ENCODE measurements around the gene ARHGAP29. TPM values are rescaled to one million over a fixed set of nuclear protein-coding genes. Genes with fewer than 3 reads are reported as not detected.

ARHGAP29 gene
- polyA plus RNA-seq, 1 experiment = 30.4 TPM

GRCh38 chr1:94272388-94272787, 35.0 kb upstream of the ARHGAP29 start:
- TF ChIP-seq CTCF (IDR thresholded peaks at IDR 0.05; ENCODE audit: low read depth, low read length) = no peak
- Histone ChIP-seq H3K9me3 (ENCODE audit: control insufficient read depth, insufficient read depth, low read length) (no peaks in the 10 kb centered on the region), H3K27ac (ENCODE audit: low read depth, low read length) (no peak overlapping the region), H3K4me3 (ENCODE audit: low read depth, low read length) (no peak overlapping the region), H3K27me3 (ENCODE audit: control insufficient read depth, insufficient read depth, low read length) (no peaks in the 10 kb centered on the region)
- POLR2A ChIA-PET = no interaction called here
- CTCF ChIA-PET = interaction anchor here (1.2 to 1.7 kb wide), 2 partner anchors 64 to 210 kb away, joined by 4 read pairs; no protein-coding TSS in a partner anchor
- DNase-seq (ENCODE audit: low read depth, low spot score) = no peak

- no peak for DNase-seq (ENCODE audit: low read depth, low spot score)
- Histone ChIP-seq H3K27me3 (ENCODE audit: control insufficient read depth, insufficient read depth, low read length) (no peaks in the 10 kb centered on the region), H3K9me3 (ENCODE audit: control insufficient read depth, insufficient read depth, low read length) (no peaks in the 10 kb centered on the region), H3K27ac (ENCODE audit: low read depth, low read length) (no peak overlapping the region), H3K4me3 (ENCODE audit: low read depth, low read length) (no peak overlapping the region)
- TF ChIP-seq CTCF (IDR thresholded peaks at IDR 0.05; ENCODE audit: low read depth, low read length) = no peak
- ChIA-PET POLR2A (no interaction called here), CTCF (no interaction called here)
These were observed 34.0 kb upstream of the ARHGAP29 start for GRCh38 chr1:94271373-94271772.

- ChIA-PET POLR2A (interaction anchor here (0.6 to 0.9 kb wide), 2 partner anchors 55 to 62 kb away, joined by 3 read pairs; no protein-coding TSS in a partner anchor), CTCF (interaction anchor here (1.1 kb wide), 1 partner anchor 65 kb away, joined by 4 read pairs; no protein-coding TSS in a partner anchor)
- H3K27ac ChIP-seq (ENCODE audit: low read depth, low read length) = peak overlapping the region; percentile 25
- TF ChIP-seq CTCF (IDR thresholded peaks at IDR 0.05; ENCODE audit: low read depth, low read length) = no peak
- no peak overlapping the region for H3K4me3 ChIP-seq (ENCODE audit: low read depth, low read length)
- DNase-seq (ENCODE audit: low read depth, low spot score) = peak; percentile 44
- H3K9me3 ChIP-seq (ENCODE audit: control insufficient read depth, insufficient read depth, low read length) = no peaks in the 10 kb centered on the region
- no peaks in the 10 kb centered on the region for H3K27me3 ChIP-seq (ENCODE audit: control insufficient read depth, insufficient read depth, low read length)
These were observed 33.4 kb upstream of the ARHGAP29 start for GRCh38 chr1:94270801-94271203.

GRCh38 chr1:94269921-94270320, 32.5 kb upstream of the ARHGAP29 start:
- no peak for DNase-seq (ENCODE audit: low read depth, low spot score)
- Histone ChIP-seq H3K27ac (ENCODE audit: low read depth, low read length) (no peak overlapping the region), H3K27me3 (ENCODE audit: control insufficient read depth, insufficient read depth, low read length) (no peaks in the 10 kb centered on the region), H3K4me3 (ENCODE audit: low read depth, low read length) (no peak overlapping the region), H3K9me3 (ENCODE audit: control insufficient read depth, insufficient read depth, low read length) (no peaks in the 10 kb centered on the region)
- CTCF ChIA-PET = interaction anchor here (1.1 kb wide), 1 partner anchor 66 kb away, joined by 4 read pairs; no protein-coding TSS in a partner anchor
- no peak for TF ChIP-seq CTCF (IDR thresholded peaks at IDR 0.05; ENCODE audit: low read depth, low read length)
- POLR2A ChIA-PET = no interaction called here

- Histone ChIP-seq H3K9me3 (ENCODE audit: control insufficient read depth, insufficient read depth, low read length) (no peaks in the 10 kb centered on the region), H3K27ac (ENCODE audit: low read depth, low read length) (no peak overlapping the region), H3K4me3 (ENCODE audit: low read depth, low read length) (no peak overlapping the region), H3K27me3 (ENCODE audit: control insufficient read depth, insufficient read depth, low read length) (no peaks in the 10 kb centered on the region)
- DNase-seq (ENCODE audit: low read depth, low spot score) = no peak
- TF ChIP-seq CTCF (IDR thresholded peaks at IDR 0.05; ENCODE audit: low read depth, low read length) = no peak
- POLR2A ChIA-PET = no interaction called here
- CTCF ChIA-PET = interaction anchor here (1.4 kb wide), 1 partner anchor 10 kb away, joined by 4 read pairs; no protein-coding TSS in a partner anchor
These were observed 28.5 kb upstream of the ARHGAP29 start for GRCh38 chr1:94265906-94266305.

Data from AG04450 (cell line).